HG02610 (cell line): Measurements from ENCODE around the gene OGDH.

Source experiments
- ATAC-seq: cut with Tn5 transposase; IDR thresholded peaks from one replicate; pipeline ENCODE4 v1.9.1; 2021; ENCODE audit warnings: mild to moderate bottlenecking, moderate library complexity; ENCODE audit not compliant: unreplicated experiment

The OGDH gene

GRCh38 chr7:44735403-44736165, 129.2 kb downstream of the OGDH start:
- ATAC-seq, result peak; percentile 73

- ATAC-seq, result no peak
These were observed 130.5 kb downstream of the OGDH start for GRCh38 chr7:44736896-44737295.

DNA sequence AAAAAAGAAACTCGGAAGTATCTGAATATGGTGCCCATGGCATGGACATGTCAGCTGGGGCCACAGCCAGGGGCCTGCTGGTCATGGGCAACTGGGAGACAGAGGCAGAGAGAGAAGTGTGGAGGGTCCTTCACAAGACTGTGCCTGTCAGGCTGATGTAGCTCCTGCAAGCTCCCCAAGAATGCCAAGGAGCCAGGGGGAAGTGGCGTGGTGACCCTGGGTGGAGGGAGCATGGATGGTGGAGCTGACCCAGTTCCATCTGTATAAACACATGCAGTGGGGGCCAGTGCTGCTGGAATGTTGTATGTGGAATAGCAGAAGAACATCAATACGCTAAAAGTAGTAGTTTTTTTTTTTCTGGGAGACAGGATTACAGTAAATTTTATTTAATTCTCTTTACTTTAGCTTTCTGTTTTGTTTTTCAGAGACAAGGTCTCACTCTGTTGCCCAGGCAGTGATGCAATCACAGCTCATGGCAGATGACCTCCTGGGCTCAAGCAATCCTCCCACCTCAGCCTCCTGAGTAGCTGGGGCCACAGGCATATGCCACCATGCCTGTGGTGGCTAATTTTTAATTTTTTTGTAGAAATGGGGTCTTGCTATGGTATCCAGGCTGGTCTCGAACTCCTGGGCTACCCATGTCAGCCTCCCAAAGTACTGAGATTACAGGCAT, 131.8 kb downstream of the OGDH start:
- ATAC-seq, result no peak

DNA sequence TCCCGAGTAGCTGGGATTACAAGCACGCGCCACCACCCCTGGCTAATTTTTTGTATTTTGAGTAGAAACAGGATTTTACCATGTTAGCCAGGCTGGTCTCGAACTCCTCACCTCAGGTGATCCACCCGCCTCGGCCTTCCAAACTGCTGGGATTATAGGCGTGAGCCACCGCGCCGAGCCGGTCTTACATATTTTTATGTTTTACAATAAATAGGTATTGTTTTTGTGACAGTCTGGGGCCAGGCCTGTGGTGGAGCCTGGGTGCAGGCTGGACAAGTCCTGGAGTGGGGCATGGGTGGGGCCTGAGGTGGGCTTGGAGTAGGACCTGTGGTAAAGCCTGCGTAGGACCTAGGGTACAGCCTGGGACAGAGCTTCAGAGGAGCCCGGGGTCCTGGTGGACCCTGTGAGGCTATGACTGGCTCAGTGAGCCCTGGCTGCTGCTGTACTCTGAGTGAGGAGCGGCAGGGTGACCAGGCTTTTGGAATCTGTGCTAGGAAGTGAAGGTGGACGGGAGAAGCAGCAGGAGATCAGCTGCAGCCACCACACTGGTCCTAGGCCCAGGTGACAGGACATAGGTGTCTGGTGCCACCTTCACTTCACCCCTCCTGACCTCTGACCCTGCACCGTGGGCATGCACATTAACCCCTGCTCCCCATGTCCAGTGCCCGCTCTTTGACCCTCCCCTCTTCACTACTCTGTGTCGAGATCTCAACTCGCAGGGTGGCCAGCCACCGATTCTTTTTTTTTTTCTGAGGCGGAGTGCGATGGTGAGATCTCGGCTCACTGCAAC, 132.6 kb downstream of the OGDH start:
- no peak for ATAC-seq

DNA sequence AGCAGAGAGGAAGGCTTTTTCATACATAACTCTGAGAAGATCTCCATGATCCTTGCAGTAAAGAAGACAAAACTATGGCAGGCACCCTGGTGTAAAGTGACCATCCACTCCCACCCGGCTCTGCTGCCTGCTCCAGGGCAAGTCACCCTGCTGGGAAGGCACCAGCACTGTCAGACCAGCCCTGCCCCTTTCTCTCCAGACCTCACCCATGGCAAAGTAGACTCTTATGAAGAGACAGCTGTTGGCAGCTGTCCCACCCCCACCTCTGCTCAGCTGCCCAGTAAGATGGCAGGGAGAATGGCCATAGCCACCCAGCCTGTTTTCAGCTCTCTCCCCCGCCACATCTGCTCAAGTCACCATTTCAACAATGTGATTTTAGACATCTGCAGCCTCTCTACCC, 133.6 kb downstream of the OGDH start:
- no peak for ATAC-seq

DNA sequence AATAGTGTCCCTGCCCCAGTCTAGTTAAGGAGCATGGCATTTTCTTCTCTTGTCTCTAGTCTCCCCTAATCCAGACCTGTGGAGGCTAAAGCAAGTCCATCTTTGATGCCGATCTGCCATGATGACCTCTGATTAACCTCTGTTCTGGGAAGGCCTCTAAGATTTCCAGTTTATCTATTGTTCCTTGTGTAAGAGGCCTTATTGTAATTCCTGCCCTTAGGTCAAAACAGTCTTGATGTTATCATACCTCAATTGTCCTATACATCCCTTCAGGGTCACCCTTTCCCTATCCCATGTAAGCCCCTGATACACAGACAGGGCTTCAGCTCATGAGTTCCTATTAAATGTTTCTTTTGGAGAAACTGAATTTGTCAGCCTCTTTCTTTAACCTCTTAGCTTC, 137.3 kb downstream of the OGDH start:
- ATAC-seq, result no peak

DNA sequence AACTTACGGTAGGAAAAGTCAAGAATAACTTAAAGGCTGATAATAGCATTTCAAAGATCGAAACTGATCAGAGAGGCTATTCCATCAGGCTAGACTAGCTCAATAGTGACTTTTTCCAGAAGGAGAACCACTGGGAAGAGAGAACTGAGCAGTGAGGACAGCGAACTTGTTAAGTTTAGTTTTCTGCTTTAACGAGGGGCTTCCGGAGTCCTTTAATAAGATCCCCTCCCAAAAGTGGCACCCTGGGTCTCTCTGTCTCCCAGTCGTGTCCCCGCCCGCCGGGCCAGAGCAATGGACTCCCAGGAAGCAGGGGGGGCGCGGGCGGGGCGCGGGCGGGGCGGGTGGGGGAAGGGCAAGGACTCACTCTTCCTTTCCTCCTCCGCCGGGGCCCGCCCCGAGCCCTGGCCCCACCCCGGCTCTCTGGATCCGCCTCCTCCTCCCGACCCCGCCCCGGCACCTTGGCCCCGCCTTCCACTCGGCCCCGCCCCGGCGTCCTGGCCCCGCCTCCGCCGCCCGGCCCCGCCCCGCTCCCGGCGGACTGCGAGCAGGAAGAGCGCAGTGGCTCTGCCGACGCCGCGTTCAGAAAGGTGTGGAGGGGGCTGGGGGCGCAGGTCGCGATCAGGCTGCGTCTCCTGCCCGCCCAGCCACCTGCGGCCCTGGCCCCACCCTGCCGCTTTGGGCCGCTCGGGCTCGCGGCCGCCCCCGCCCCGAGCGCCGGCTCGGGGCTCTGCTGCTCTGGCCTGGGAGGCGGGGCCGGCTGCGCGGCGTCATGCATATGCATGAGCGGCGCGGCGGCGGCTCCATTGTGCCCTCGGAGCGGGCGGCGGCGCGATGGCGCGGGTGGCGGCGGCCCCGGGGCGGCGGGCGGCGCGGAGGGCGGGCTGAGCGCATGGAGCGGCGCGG, 141.9 kb downstream of the OGDH start, which contains the start of gene ZMIZ2:
TSS of gene ZMIZ2 (plus strand) at position 803 of the 903 bp plus-strand sequence. CDS start 7,403 bp downstream, outside the sequence.
- ATAC-seq, result peak; percentile 70

GRCh38 chr7:44748948-44749731, 142.7 kb downstream of the OGDH start:
- peak; percentile 15 for ATAC-seq

DNA sequence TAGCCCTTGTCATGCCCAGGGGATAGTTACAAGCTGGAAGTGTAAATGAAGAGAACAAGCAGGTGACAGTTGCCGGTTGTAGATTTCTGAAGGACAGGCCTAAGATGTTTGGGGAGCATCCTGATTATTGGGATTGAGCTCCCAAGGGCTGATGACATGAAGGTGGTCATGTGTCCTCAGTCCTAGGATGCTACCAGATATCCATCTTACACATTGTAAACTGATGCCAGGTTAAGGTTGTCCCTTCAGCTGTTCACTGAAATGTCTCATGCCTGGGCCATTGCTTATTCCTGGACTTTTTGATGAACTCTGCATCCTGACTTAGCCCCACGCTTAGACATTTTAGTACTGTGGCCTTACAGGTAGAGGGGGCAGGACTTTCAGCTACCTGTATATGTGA, 143.6 kb downstream of the OGDH start:
- no peak for ATAC-seq

- no peak for ATAC-seq
These were observed 144.0 kb downstream of the OGDH start for GRCh38 chr7:44750424-44750823.

DNA sequence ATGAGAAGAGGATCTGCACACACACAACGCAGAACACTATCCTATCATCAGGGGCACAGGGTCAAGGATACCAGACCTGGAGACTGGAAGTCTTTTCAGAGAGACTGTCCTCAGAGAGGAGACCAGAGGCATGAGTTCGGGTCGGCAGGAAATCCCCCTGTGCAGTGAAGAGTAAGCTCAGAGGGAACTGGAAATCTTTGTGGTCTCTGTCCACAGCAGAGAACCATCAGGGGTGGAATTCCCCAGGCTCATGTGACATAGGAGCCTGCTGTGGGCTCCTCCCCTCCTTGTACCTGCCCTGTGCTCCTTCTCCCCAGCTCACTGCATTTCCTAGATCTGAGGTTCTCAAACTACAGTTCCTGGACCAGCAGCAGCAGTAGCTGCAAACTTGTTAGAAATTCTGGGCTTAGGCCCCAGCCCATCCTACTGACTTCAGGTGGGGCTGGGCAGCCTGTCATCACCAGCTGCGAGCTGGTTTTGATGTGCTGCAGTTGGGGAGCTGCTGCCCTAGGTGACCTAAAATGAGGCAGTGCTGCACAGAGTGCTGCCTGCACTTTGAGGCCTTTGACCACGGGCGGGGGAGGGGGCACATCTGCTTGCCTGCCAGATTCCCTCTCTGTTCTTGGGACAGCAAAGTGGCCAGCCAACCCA, 144.6 kb downstream of the OGDH start:
- peak; percentile 77 for ATAC-seq

- no peak for ATAC-seq
These were observed 146.4 kb downstream of the OGDH start for GRCh38 chr7:44752822-44753221.

DNA sequence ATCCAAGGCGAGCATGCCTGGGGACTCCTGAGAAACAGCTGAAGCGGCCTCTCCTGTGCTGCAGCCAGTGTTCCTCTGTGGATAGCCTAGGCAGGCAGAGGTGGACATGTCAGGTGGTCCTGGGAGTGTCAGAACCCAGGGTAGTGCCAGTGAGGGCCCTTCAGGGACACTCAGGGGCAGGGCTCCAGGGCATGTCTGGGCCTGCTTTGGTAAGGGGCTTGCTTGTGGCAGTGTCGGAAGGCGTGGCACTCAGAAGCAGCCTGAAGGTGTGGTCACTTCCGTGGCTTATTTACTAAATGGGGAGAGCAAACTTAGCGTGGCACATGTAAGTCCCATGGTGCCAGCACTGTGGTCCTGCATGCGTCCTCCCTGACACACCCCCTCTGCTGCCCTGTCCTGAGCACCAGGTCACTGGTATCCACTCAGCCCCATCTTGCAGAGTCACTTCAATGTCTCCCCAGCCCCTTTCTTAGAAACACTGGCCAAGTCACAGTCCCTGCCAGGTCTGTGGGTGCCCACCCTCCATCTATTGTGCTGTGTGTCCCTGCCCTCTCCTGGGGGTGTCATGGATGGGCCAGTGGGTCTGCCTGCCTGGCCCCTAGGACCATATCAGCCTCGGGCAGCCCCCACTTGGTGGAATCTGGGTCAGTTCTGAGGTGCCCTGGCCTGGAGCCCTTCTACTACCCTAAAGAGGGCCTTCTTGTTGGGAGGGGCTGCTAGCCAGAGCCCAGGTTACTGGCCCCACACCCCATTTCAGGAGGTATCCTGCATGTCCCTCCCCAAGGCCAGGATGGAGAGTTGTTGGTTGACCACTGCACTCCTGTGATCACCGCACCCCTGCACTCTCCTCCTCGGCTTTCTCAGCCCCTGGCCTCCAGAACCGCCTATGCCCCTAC, 148.6 kb downstream of the OGDH start:
- ATAC-seq, result no peak

DNA sequence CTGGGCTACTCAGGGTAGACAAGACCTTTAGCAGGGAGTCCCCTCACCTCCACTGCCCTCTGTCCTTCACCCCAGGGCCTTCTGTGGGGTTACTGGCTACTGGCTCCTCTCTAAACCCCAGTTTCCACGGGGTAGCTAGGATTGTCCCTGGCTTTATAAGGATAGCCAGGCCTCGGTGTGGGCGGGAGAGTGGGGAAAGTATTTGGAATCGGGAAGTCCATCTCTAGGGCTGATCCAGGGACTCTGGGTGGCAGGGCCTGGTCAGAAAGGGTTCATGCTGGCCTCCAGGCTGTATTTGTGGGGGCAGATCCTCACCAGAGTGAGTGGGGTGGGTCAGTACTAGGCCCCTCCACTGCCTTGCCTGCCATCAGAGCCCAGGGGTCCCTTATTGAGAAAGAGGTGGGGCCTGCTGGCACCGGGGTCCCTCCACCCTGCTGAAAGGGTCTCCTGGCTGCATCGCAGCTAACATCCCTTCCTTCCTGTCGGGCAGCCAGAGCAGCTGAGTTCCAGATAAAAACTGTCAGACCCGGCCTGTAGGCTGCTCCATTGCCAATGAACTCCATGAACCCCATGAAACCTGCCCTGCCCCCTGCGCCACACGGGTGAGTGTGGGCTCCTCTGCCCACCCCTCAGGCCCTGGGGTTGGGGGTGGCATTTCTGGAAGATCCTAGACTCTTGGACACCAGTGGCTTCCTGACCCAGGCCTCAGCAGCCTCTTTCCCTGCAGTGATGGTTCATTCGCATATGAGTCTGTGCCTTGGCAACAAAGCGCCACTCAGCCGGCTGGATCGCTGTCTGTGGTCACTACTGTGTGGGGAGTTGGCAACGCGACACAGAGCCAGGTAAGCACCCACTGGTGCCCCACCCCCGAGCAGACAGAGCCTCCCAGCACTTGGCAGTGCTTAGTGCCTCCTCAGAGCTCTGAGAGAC, 149.5 kb downstream of the OGDH start:
- no peak for ATAC-seq

GRCh38 chr7:44756904-44757303, 150.5 kb downstream of the OGDH start:
- no peak for ATAC-seq

- no peak for ATAC-seq
These were observed 150.9 kb downstream of the OGDH start for GRCh38 chr7:44757311-44757710.

GRCh38 chr7:44757739-44758138, 151.3 kb downstream of the OGDH start:
- no peak for ATAC-seq
